Testis (tissue), 3 donors: ENCODE data around the gene CCDC178. TPM values are rescaled to one million over a fixed set of nuclear protein-coding genes. Genes with fewer than 3 reads are reported as not detected.

ENCODE experiments used
- DNase-seq: peaks from one replicate; pipeline ENCODE4 v3.0.0-alpha.2; 2019
- H3K27ac ChIP-seq, 2 donors: fragments of 200-600 bp; sonication (generic); one replicate each; pipeline ENCODE4 v1.5.1; 2019
- H3K27me3 ChIP-seq: fragments of 200-600 bp; sonication (generic); one replicate; pipeline ENCODE4 v1.5.1; 2019
- H3K36me3 ChIP-seq: fragments of 200-600 bp; sonication (generic); one replicate; pipeline ENCODE4 v1.5.1; 2017; ENCODE audit warnings: low read depth; ENCODE audit errors: missing control alignments
- H3K4me1 ChIP-seq: fragments of 200-600 bp; sonication (generic); one replicate; pipeline ENCODE4 v1.5.1; 2019
- H3K4me3 ChIP-seq, 2 donors: fragments of 200-600 bp; sonication (generic); one replicate each; pipeline ENCODE4 v1.5.1; 2017 to 2019
- H3K9me3 ChIP-seq: fragments of 200-600 bp; sonication (generic); one replicate; pipeline ENCODE4 v1.5.1; 2017
- CTCF ChIP-seq, 3 experiments: fragments of 450-650 bp in 2 of 3; fragments of 200-600 bp in 1 of 3; sonication (generic) in 1 of 3; IDR thresholded peaks; one replicate each; pipeline ENCODE4 v1.5.1; 2016 to 2019; ENCODE audit warnings: antibody characterized with exemption in 3 of 3, mild to moderate bottlenecking in 2 of 3, moderate library complexity in 1 of 3
- POLR2A ChIP-seq: fragments of 450-650 bp; IDR thresholded peaks from one replicate; pipeline ENCODE4 v1.6.1; 2017; ENCODE audit warnings: antibody characterized with exemption, mild to moderate bottlenecking, moderate library complexity
- WGBS, 2 donors: methylation state at CpG; one replicate each; pipeline ENCODE4 v1.1.5; 2018; 5-methylcytosine and 5-hydroxymethylcytosine counted together
- intact Hi-C: fragments of 100-400 bp; cut with DNase I; formaldehyde crosslinking; loops from one replicate; pipeline ENCODE4 v1.15.1; 2023; ENCODE audit warnings: low total_unique reads
- polyA plus RNA-seq: library from polyadenylated mRNA; stranded (reverse); fragments of 350-450 nt; fragmentation: Illumina TruSeq; extraction: RNeasy Lipid Tissue Mini Kit (QIAGEN cat#74804); gene quantifications from one replicate; pipeline ENCODE4 v1.2.3, GENCODE V29; 2014; ENCODE audit warnings: low read depth, low replicate concordance; ENCODE audit not compliant: insufficient read depth
- total RNA-seq, 2 donors: library from RNA; depleted of rRNA; stranded (reverse); fragments of >200 nt; gene quantifications; one replicate each; pipeline ENCODE4 v1.2.3, GENCODE V29; 2016

Gene CCDC178
- total and polyA plus RNA-seq, 3 donors from 2014 or later, result 8.6 to 17.5 (median 10.2) TPM

DNA sequence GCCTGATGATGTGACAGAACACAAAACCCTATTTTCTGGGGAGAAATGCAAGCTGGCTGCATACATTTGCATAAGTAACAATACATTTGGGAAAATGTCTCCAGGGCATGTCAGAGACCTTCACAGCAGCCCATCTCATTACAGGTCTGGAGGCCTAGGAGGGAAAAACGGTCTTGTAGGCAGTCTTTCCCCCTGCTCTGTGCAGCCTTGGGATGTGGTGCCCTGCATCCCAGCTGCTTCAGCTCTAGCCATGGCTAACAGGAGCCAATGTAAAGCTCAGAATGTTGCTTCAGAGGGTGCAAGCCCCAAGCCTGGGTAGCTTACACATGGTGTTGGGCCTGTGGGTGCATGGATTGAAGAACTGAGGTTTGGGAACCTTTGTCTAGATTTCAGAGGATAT lies 133.0 kb downstream of the CCDC178 start:
- TF ChIP-seq CTCF (IDR thresholded peaks at IDR 0.05) (no peak), POLR2A (no peak)
- Histone ChIP-seq H3K27me3 (no peaks in the 10 kb centered on the region), H3K27ac (no peak overlapping the region), H3K36me3 (no peaks in the 10 kb centered on the region), H3K4me1 (no peaks in the 10 kb centered on the region), H3K4me3 (no peak overlapping the region), H3K9me3 (no peaks in the 10 kb centered on the region)
- DNase-seq, result no peak
- 82 to 88% methylated on average over 1 of the region's 1 CpG for WGBS, 2 donors
- intact Hi-C loops, result no loop called here

DNA sequence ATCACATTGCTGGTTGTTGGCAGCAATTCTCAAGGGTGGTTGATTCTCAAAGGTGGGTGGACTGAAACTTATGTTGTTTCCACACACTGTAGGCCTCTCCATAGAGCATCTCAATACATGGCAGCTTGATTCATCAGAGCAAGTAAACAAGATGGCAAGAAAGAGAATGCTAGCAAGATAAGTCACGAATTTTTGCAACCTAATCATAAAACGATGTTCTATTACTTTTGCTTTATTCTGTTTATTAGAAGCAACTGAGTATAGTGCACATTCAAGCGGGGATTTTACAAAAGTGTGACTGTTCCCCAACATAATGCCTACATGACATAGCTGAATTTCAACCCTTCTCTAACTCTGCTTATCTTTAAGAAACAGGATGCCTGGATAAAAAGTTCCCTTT lies 136.2 kb downstream of the CCDC178 start:
- H3K36me3 ChIP-seq, result no peaks in the 10 kb centered on the region
- no peak for TF ChIP-seq POLR2A
- TF ChIP-seq CTCF (IDR thresholded peaks at IDR 0.05), result no peak
- intact Hi-C loops, result no loop called here
- 84 to 89% methylated on average over 3 of the region's 3 CpGs for WGBS, 2 donors
- no peak overlapping the region for H3K4me3 ChIP-seq
- no peak for DNase-seq
- no peaks in the 10 kb centered on the region for H3K27me3 ChIP-seq
- no peaks in the 10 kb centered on the region for H3K9me3 ChIP-seq
- no peak overlapping the region for H3K27ac ChIP-seq
- no peaks in the 10 kb centered on the region for H3K4me1 ChIP-seq

GRCh38 chr18:33291539-33291938 lies 149.0 kb downstream of the CCDC178 start:
- no peak for DNase-seq
- Histone ChIP-seq H3K36me3 (no peaks in the 10 kb centered on the region), H3K9me3 (no peaks in the 10 kb centered on the region), H3K4me1 (no peaks in the 10 kb centered on the region), H3K27ac (no peak overlapping the region), H3K4me3 (no peak overlapping the region), H3K27me3 (no peaks in the 10 kb centered on the region)
- intact Hi-C loops, result no loop called here
- WGBS, 2 donors, result 70 to 74% methylated on average over 1 of the region's 1 CpG
- TF ChIP-seq CTCF (IDR thresholded peaks at IDR 0.05) (no peak), POLR2A (no peak)

DNA sequence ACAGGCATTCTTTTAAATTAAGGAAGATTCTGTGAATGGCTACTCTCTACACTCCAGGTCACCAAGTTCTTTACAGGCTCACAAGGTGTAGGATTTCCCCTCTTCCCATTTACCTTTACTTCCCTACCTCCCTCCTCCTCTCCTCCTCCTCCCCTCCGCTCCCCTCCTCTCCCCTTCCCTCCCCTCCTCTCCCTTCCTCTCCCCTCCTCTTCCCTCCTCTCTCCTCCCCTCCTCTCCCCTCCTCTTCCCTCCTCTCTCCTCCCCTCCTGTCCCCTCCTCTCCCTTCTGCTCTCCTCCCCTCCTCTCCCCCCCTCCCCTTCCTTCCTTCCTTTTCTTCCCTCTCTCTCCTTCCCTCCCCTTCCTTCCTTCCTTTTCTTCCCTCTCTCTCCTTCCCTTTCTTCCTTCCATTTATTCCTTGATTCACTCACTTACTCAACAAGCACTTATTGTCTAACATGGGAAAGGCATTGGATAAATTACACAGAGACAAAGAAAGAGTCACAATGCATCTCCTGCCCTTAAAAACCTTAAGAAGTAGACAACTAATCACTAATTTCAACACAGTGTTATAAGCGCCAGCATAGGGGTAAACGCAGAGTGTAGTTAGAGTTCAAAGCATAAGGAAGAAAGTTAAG lies 152.3 kb downstream of the CCDC178 start:
- Histone ChIP-seq H3K4me3 (no peak overlapping the region), H3K9me3 (no peaks in the 10 kb centered on the region), H3K4me1 (no peaks in the 10 kb centered on the region), H3K36me3 (no peaks in the 10 kb centered on the region), H3K27ac (no peak overlapping the region), H3K27me3 (no peaks in the 10 kb centered on the region)
- TF ChIP-seq POLR2A (no peak), CTCF (IDR thresholded peaks at IDR 0.05) (no peak)
- intact Hi-C loops, result no loop called here
- no peak for DNase-seq
- 81 to 96% methylated on average over 3 of the region's 3 CpGs for WGBS, 2 donors

- no peak for DNase-seq
- Histone ChIP-seq H3K36me3 (no peaks in the 10 kb centered on the region), H3K27me3 (no peaks in the 10 kb centered on the region), H3K4me1 (no peaks in the 10 kb centered on the region), H3K4me3 (no peak overlapping the region), H3K9me3 (no peaks in the 10 kb centered on the region), H3K27ac (no peak overlapping the region)
- TF ChIP-seq POLR2A, result no peak
- 89 to 91% methylated on average over 6 of the region's 6 CpGs for WGBS, 2 donors
- intact Hi-C loops, result no loop called here
Observed at GRCh38 chr18:33282709-33283333, 157.7 kb downstream of the CCDC178 start.
